ENCODE measurements around the gene ITGAX. TPM values are rescaled to one million over a fixed set of nuclear protein-coding genes. Genes with fewer than 3 reads are reported as not detected.
"Not testable (repeated sequence)": the region's sequence is repeated elsewhere in the genome, so short reads cannot be mapped to it uniquely, and the experiment has no call there.

Gene ITGAX
- total RNA-seq, 1 donor from 2014 or later = 56.9 TPM

DNA sequence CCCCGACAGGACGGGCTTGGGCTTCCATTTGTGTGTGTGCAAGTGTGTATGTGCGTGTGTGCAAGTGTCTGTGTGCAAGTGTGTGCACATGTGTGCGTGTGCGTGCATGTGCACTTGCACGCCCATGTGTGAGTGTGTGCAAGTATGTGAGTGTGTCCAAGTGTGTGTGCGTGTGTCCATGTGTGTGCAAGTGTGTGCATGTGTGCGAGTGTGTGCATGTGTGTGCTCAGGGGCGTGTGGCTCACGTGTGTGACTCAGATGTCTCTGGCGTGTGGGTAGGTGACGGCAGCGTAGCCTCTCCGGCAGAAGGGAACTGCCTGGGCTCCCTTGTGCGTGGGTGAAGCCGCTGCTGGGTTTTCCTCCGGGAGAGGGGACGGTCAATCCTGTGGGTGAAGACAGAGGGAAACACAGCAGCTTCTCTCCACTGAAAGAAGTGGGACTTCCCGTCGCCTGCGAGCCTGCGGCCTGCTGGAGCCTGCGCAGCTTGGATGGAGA lies 23.1 kb upstream of the ITGAX start:
- Mint-ChIP-seq H3K9me3 (no peaks in the 10 kb centered on the region), H3K36me3 (ENCODE audit: low read depth) (peaks cover 9% of the 10 kb centered on the region), H3K4me3 (ENCODE audit: low read depth) (peak overlapping the region; percentile 58), H3K27me3 (ENCODE audit: low read depth) (peaks cover 21% of the 10 kb centered on the region), H3K4me1 (ENCODE audit: low read depth) (peaks cover 19% of the 10 kb centered on the region), H3K27ac (no peak overlapping the region)
- no peak for DNase-seq (ENCODE audit: low spot score)
- intact Hi-C loops (cut with micrococcal nuclease) = no loop called here

- H3K36me3 Mint-ChIP-seq (ENCODE audit: low read depth) = peaks cover 9% of the 10 kb centered on the region
- no peak for DNase-seq (ENCODE audit: low spot score)
- peaks cover 18% of the 10 kb centered on the region for H3K4me1 Mint-ChIP-seq (ENCODE audit: low read depth)
- H3K9me3 Mint-ChIP-seq = no peaks in the 10 kb centered on the region
- intact Hi-C loops (cut with micrococcal nuclease) = no loop called here
- no peak overlapping the region for H3K27ac Mint-ChIP-seq
- peak overlapping the region; percentile 58 for H3K4me3 Mint-ChIP-seq (ENCODE audit: low read depth)
- peaks cover 23% of the 10 kb centered on the region for H3K27me3 Mint-ChIP-seq (ENCODE audit: low read depth)
Measured at GRCh38 chr16:31332544-31332943, 22.4 kb upstream of the ITGAX start.

- H3K27ac Mint-ChIP-seq = no peak overlapping the region
- H3K36me3 Mint-ChIP-seq (ENCODE audit: low read depth) = peaks cover 9% of the 10 kb centered on the region
- H3K4me1 Mint-ChIP-seq (ENCODE audit: low read depth) = peaks cover 16% of the 10 kb centered on the region
- intact Hi-C loops (cut with micrococcal nuclease) = no loop called here
- peaks cover 30% of the 10 kb centered on the region for H3K27me3 Mint-ChIP-seq (ENCODE audit: low read depth)
- H3K9me3 Mint-ChIP-seq = no peaks in the 10 kb centered on the region
- no peak for DNase-seq (ENCODE audit: low spot score)
- H3K4me3 Mint-ChIP-seq (ENCODE audit: low read depth) = no peak overlapping the region
Measured at GRCh38 chr16:31333686-31334649, 21.0 kb upstream of the ITGAX start.

DNA sequence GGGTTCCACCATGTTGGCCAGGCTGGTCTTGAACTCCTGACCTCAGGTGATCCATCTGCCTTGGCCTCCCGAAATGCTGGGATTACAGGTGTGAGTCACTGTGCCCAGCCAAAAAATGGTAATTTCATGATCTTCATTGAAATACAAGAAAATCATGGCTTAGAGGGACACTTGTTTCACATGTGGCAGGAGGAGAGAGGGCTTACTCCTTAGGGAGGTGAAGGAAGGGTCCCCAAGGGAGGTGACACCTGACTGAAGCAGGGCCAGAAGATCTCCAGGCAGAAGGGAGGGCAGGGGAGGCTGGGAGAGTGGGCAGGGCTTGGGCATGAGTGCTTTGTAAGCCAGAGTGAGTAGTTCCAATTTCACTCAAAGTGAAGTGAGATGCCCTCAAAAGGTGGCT lies 20.0 kb upstream of the ITGAX start:
- Mint-ChIP-seq H3K36me3 (ENCODE audit: low read depth) (peaks cover 9% of the 10 kb centered on the region), H3K4me1 (ENCODE audit: low read depth) (peaks cover 17% of the 10 kb centered on the region), H3K27me3 (ENCODE audit: low read depth) (peaks cover 34% of the 10 kb centered on the region), H3K27ac (no peak overlapping the region), H3K4me3 (ENCODE audit: low read depth) (no peak overlapping the region), H3K9me3 (no peaks in the 10 kb centered on the region)
- no peak for DNase-seq (ENCODE audit: low spot score)
- intact Hi-C loops (cut with micrococcal nuclease) = no loop called here

- DNase-seq (ENCODE audit: low spot score) = no peak
- H3K4me1 Mint-ChIP-seq (ENCODE audit: low read depth) = peaks cover 17% of the 10 kb centered on the region
- peaks cover 9% of the 10 kb centered on the region for H3K36me3 Mint-ChIP-seq (ENCODE audit: low read depth)
- peaks cover 35% of the 10 kb centered on the region for H3K27me3 Mint-ChIP-seq (ENCODE audit: low read depth)
- intact Hi-C loops (cut with micrococcal nuclease) = no loop called here
- H3K4me3 Mint-ChIP-seq (ENCODE audit: low read depth) = no peak overlapping the region
- H3K27ac Mint-ChIP-seq = no peak overlapping the region
- no peaks in the 10 kb centered on the region for H3K9me3 Mint-ChIP-seq
Measured at GRCh38 chr16:31335431-31335830, 19.5 kb upstream of the ITGAX start.

GRCh38 chr16:31338166-31338685 lies 16.8 kb upstream of the ITGAX start:
- DNase-seq (ENCODE audit: low spot score); H3K27ac Mint-ChIP-seq; H3K36me3 Mint-ChIP-seq (ENCODE audit: low read depth); intact Hi-C loops (cut with micrococcal nuclease); H3K9me3 Mint-ChIP-seq; H3K4me3 Mint-ChIP-seq (ENCODE audit: low read depth): not testable (repeated sequence)
- H3K4me1 Mint-ChIP-seq (ENCODE audit: low read depth) = peaks cover 11% of the 10 kb centered on the region
- peaks cover 39% of the 10 kb centered on the region for H3K27me3 Mint-ChIP-seq (ENCODE audit: low read depth)

DNA sequence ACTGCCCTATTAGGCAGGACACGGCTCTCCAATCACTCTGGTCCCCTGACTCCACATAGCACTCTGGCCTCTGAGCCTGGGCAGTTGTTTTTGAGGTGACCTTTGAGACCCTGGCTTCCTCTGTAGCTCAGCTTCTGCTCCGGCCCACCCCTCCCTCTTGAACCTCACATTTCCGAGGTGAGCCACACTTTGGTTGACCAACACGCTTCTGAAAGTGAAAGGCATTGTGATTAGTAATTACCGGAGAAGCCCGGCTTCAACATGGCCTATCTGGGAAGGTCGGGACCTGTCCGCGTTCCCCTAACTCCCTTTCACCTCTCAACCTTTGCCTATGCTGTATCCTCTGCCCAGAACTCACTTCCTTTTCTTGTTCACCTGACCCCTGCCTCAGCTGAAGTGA lies 10.3 kb upstream of the ITGAX start:
- Mint-ChIP-seq H3K27me3 (ENCODE audit: low read depth) (peaks cover 14% of the 10 kb centered on the region), H3K4me3 (ENCODE audit: low read depth) (no peak overlapping the region), H3K27ac (no peak overlapping the region), H3K4me1 (ENCODE audit: low read depth) (peaks cover 11% of the 10 kb centered on the region), H3K9me3 (peaks cover 4% of the 10 kb centered on the region), H3K36me3 (ENCODE audit: low read depth) (peaks cover 3% of the 10 kb centered on the region)
- no peak for DNase-seq (ENCODE audit: low spot score)
- intact Hi-C loops (cut with micrococcal nuclease) = no loop called here

GRCh38 chr16:31347445-31347844 lies 7.5 kb upstream of the ITGAX start:
- Mint-ChIP-seq H3K27ac (no peak overlapping the region), H3K36me3 (ENCODE audit: low read depth) (peaks cover 3% of the 10 kb centered on the region), H3K4me3 (ENCODE audit: low read depth) (no peak overlapping the region), H3K4me1 (ENCODE audit: low read depth) (peaks cover 28% of the 10 kb centered on the region), H3K27me3 (ENCODE audit: low read depth) (peaks cover 2% of the 10 kb centered on the region), H3K9me3 (peaks cover 4% of the 10 kb centered on the region)
- no peak for DNase-seq (ENCODE audit: low spot score)
- intact Hi-C loops (cut with micrococcal nuclease) = no loop called here

DNA sequence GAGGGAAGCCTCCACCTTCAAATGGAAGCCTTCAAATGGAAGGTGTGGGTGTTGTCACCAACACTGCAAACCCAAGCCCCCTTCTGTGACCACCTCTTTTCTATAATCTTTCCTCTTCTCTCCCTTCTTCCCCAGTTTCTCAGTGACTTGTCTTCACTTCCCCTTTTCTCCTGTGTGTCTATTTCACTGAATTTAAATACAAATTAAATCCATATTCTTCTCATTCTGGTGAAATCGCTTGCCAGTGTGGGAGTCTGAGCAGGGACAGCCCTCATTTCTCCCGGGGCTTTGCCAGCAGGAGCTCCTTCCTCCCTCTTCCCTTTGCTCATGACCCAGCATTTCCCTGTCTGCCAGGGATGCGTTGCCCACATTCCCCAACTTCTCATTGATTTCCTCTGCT lies 6.4 kb upstream of the ITGAX start:
- Mint-ChIP-seq H3K36me3 (ENCODE audit: low read depth) (no peaks in the 10 kb centered on the region), H3K9me3 (no peaks in the 10 kb centered on the region), H3K27ac (no peak overlapping the region), H3K4me3 (ENCODE audit: low read depth) (no peak overlapping the region), H3K27me3 (ENCODE audit: low read depth) (no peaks in the 10 kb centered on the region), H3K4me1 (ENCODE audit: low read depth) (peaks cover 38% of the 10 kb centered on the region)
- DNase-seq (ENCODE audit: low spot score) = no peak
- intact Hi-C loops (cut with micrococcal nuclease) = no loop called here

- no peaks in the 10 kb centered on the region for H3K36me3 Mint-ChIP-seq (ENCODE audit: low read depth)
- H3K9me3 Mint-ChIP-seq = no peaks in the 10 kb centered on the region
- peak overlapping the region; percentile 32 for H3K27ac Mint-ChIP-seq
- no peak overlapping the region for H3K4me3 Mint-ChIP-seq (ENCODE audit: low read depth)
- H3K27me3 Mint-ChIP-seq (ENCODE audit: low read depth) = no peaks in the 10 kb centered on the region
- intact Hi-C loops (cut with micrococcal nuclease) = loop anchor here (5.0 to 10.0 kb wide), 3 partner anchors 83 to 146 kb away; partner anchors contain the start of gene PYCARD
- no peak for DNase-seq (ENCODE audit: low spot score)
- H3K4me1 Mint-ChIP-seq (ENCODE audit: low read depth) = peaks cover 45% of the 10 kb centered on the region
Measured at GRCh38 chr16:31350275-31351005, 4.5 kb upstream of the ITGAX start.

GRCh38 chr16:31351246-31351941 lies 3.6 kb upstream of the ITGAX start:
- no peak for DNase-seq (ENCODE audit: low spot score)
- intact Hi-C loops (cut with micrococcal nuclease) = loop anchor here (5.0 to 10.0 kb wide), 3 partner anchors 84 to 147 kb away; partner anchors contain the start of gene PYCARD
- H3K4me3 Mint-ChIP-seq (ENCODE audit: low read depth) = no peak overlapping the region
- H3K4me1 Mint-ChIP-seq (ENCODE audit: low read depth) = peaks cover 54% of the 10 kb centered on the region
- H3K27me3 Mint-ChIP-seq (ENCODE audit: low read depth) = no peaks in the 10 kb centered on the region
- H3K27ac Mint-ChIP-seq = peak overlapping the region; percentile 77
- H3K9me3 Mint-ChIP-seq = no peaks in the 10 kb centered on the region
- H3K36me3 Mint-ChIP-seq (ENCODE audit: low read depth) = no peaks in the 10 kb centered on the region

GRCh38 chr16:31351942-31352325 lies 3.0 kb upstream of the ITGAX start:
- H3K4me1 Mint-ChIP-seq (ENCODE audit: low read depth) = peaks cover 56% of the 10 kb centered on the region
- no peak for DNase-seq (ENCODE audit: low spot score)

More at GRCh38 chr16:31351942-31352325, 3.0 kb upstream of the ITGAX start:
- Mint-ChIP-seq H3K9me3 (no peaks in the 10 kb centered on the region), H3K4me3 (ENCODE audit: low read depth) (no peak overlapping the region), H3K36me3 (ENCODE audit: low read depth) (no peaks in the 10 kb centered on the region), H3K27me3 (ENCODE audit: low read depth) (no peaks in the 10 kb centered on the region), H3K27ac (peak overlapping the region; percentile 77)
- intact Hi-C loops (cut with micrococcal nuclease) = loop anchor here (5.0 to 10.0 kb wide), 3 partner anchors 85 to 147 kb away; partner anchors contain the start of gene PYCARD

Data from activated T-helper 2 cell treated with anti-CD3 and anti-CD28 coated beads, Interferon-gamma antibody, Interleukin-2, Interleukin-4, amounts not matched to agents 10 μg/mL and 5 μg/mL and 100 μg/mL, durations not matched to agents 14 hours and 24 hours and 36 hours (primary cell).